ENCODE results near the gene RCAN2.
"Not testable (repeated sequence)": the region's sequence is repeated elsewhere in the genome, so short reads cannot be mapped to it uniquely, and the experiment has no call there.

RCAN2 gene

DNA sequence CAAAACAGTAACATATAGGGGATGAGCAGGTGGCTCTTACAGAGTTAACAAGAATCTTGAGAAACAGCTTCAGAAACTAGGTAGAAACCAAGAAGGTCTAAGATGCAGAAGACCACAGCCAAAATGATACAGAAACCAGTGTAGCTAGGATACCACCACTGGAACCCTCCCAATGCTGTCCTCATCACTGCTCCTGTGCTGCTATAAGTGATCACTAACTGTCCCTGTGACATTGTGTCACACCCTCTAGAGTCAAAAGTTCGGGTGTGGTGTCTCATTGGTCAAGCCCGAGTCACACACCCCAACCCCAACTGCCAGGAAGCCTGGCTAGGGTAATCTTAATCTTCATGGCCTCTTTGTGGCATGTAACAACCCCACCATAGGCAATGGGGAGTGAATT lies 153.1 kb downstream of the RCAN2 start:
- DNase-seq (ENCODE audit: low read depth, low spot score) = no peak

DNA sequence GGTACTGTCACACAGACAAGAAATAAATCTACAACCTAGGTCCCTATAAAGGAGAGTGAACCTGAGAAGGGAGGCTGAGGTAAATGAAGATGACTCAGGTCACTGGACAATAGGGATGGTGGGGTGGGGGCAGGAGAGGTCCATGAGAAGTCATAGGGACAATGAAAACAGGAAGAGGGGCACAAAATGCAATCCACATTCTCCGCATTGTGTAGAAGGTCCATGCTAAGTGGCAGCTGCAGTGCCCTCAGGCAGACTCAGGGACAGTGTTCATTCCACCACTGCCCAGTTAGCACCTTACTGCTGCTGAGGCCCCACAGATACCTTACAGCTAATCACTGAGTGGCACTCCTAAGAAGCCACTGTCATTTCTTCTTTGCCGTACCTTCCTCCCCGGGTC lies 156.8 kb downstream of the RCAN2 start:
- no peak for DNase-seq (ENCODE audit: low read depth, low spot score)

DNA sequence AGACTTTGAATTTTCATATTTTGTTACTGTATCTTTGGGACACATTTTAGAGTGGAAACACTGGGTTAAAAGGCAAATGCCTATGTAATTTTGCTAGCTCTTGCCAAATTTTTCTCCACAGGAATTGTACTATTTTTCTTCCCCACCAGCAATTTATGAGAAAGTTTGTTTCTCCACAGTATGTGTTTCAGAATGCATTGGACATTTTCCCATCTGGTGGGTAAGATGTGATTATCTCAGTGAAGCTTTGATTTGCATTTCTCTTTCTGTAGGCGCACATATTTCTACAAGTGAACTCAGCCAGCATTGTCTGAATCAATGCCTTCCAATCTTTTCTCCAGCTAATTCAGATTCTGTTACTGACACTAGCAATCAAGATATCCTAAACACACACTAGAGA lies 157.8 kb downstream of the RCAN2 start:
- DNase-seq (ENCODE audit: low read depth, low spot score) = no peak

DNA sequence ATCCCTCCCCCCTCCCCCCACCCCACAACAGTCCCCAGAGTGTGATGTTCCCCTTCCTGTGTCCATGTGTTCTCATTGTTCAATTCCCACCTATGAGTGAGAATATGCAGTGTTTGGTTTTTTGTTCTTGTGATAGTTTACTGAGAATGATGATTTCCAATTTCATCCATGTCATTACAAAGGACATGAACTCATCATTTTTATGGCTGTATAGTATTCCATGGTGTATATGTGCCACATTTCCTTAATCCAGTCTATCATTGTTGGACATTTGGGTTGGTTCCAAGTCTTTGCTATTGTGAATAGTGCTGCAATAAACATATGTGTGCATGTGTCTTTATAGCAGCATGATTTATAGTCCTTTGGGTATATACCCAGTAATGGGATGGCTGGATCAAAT lies 158.8 kb downstream of the RCAN2 start:
- not testable (repeated sequence) for DNase-seq (ENCODE audit: low read depth, low spot score)

DNA sequence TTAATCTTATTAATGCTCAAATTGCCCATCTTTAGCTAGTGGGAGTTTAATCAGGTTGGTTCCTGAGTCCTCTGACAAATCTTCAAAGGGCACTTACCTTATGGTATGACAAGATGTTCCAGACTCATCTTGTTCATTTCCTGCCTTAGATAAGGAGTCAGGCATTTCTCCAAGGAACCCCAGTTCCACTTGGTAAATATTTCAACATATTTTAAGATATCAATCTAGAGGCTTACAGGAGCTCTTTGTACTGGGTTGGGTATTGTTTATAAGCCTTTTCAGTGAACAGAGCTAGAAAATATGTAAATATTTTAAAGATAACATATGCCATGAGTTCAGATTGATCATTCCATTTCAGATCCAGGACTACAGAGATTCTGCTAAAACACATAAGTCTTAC lies 159.8 kb downstream of the RCAN2 start:
- DNase-seq (ENCODE audit: low read depth, low spot score) = no peak

DNA sequence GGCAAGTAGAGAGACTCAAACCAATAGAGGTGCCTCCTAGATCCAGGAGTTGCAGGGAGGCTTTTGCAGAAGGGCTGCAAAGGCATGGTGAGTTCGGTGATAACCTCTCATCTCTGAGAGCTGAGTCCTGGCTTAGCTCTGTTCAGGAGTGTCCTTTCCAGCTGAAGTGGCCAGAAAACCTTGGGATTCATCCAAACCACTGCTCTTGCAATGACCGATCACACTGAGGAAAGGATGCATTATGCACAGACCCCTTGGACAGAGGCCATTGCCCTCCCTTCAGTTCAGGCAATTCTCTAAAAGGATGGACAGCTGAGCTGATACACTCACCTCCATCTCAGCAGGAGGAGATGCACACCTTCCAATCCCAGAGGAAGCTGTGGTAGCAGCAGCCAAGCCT lies 161.7 kb downstream of the RCAN2 start:
- no peak for DNase-seq (ENCODE audit: low read depth, low spot score)

DNA sequence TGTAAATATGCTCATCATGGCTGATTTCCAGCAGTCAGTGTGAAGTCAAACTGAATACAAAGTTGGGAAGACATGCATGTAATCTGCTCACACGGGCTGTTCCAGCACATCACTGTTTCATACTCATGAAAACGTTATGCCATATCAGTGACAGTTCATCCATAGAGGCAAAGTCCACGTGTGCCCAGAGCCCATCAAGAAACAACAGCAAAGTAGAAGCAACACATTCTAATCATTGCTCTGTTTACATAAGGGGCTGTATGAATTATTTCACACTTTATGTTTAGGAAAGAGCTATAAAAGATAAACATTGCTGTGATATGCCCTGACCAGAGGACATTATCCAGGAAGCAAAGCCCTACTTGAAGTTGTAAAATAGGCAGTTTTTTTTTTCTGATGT lies 163.5 kb downstream of the RCAN2 start:
- no peak for DNase-seq (ENCODE audit: low read depth, low spot score)

DNA sequence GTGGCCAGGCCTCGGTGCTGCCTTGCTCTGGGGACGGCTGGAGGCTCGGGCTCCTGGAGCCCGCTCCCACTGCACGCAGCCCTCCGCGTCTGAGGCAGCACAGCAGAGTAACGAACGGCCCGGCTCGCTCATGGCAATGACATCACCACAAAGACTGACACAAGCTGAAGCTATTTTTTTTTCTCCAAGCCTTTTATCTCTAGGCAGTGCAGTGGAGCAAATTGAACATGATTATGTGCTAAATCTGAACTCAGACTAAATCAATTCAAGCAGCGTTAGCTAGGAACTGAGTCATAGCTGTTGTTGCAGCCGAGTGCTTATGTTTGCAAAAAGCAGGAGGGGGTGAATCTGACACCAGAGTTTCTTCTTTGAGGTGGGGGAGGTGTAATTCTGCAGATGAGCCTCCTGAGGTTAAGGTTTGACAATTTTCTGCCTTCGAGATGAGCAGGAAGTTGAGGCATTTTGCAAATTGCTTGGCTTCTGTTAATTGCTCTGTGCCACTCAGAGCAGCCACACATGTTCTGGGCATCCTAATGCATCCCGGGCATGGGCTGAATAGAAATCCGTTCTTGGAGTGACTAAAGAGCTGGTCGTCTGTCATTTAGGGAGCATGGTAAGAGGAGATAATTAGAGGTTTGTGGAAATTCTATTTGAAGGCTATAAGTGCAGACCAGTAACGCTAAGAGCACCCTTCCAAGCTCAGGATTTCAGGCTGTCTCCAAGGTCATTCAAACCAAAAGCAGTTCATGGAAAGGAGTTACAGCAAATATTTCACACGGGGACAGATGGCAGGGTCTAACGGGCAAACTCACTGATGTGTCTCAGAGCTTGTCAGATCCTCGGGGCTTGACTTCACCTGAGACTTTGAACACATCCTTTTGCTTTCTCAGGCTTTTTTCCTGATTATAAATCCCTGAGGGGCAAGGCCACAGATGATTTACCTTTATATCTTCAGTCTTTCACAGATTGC lies 165.4 kb downstream of the RCAN2 start:
- DNase-seq (ENCODE audit: low read depth, low spot score) = no peak

DNA sequence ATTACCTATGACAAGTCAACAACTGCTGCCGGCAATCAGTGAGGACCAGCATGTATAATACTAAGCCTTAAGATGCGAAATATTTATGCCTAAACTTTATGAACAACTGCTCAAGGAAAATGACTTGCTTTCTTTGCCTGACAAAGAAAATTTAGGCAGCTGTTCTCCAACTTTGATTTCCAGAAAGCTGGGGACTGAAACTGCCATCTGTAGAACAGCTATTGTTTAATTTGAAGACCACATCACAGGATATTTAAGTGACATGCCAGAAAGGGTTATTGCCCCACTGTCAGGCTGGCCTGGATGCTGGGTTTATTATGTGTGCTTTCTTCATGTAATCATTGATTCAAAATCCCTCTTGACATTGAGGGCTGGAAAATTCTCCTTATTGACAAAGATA lies 166.5 kb downstream of the RCAN2 start:
- no peak for DNase-seq (ENCODE audit: low read depth, low spot score)

DNA sequence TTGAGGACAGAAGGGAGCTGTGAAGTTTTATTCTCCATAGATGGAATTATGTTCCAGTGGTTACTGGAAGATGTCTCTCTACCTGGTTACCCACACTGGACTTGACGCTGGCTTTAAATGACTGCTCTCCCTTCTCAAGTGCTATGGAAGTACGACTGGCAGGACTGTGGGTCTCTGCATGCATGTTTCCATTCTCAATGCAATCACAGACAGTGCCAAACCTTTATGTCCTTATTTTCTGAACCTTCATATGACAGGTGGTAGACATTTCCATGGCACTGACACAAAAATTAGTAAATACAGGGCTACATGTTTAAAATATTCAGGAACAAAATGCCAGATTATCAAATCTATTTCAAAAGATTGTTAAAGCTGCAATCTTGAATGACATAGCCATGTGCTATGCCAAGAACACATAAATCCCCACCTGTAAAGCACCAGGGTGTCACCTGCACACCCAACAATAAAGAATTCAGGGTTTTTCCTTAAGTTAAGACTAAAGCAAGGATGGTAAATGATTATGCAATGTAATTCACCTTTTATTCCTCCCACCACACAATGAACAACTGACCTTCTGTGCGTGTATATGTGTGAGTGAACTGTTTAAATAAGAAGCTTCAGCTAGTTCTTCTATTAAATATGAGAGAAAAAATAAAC lies 167.2 kb downstream of the RCAN2 start:
- no peak for DNase-seq (ENCODE audit: low read depth, low spot score)

DNA sequence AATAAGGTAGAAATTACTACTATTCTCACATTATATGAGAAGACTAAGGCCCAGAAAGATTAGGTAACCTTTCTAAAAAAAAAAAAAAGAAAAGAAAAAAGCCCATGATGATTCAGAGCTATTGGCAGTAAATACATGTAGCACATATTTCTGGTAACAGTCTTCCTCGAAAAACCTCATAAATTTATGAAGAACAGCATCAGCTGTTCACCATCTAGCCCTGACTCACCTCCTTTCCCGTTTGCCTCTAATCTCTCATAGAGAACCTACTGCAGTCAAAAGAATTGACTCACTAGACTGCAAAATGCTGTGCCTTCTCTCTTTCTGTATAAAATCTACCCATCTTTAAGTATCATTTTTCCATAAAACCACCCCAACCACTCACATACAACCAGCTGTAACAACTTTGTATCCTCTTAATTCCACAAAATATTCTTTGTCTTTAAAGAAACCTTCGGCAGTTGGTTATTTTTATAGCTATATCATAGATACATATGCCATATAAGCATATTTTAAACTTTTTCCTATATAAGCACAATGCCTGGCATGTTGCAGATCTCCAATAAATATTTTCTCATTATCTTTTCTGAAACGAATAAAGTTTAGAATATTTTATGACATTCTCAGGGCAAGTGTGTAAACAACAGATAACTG lies 167.8 kb downstream of the RCAN2 start:
- no peak for DNase-seq (ENCODE audit: low read depth, low spot score)

DNA sequence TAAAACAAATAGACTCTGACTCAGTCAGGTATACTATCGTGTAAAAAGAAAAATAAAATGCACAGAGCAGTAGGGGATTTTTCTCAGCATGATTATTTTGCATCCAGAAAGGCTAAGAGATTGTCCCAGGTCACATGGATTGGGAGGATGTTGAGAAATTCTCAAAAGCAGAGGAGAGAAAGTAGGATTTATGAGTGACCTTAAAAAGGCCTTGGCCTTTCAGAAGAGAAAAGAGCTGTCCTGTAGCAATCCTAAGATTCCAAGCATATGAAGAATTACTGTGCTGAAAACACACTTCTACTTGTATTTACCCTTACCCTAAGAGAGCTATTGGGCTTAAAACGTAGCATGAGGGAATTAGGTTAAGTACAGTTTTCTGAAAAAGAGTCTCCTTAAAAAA lies 170.7 kb downstream of the RCAN2 start:
- no peak for DNase-seq (ENCODE audit: low read depth, low spot score)

DNA sequence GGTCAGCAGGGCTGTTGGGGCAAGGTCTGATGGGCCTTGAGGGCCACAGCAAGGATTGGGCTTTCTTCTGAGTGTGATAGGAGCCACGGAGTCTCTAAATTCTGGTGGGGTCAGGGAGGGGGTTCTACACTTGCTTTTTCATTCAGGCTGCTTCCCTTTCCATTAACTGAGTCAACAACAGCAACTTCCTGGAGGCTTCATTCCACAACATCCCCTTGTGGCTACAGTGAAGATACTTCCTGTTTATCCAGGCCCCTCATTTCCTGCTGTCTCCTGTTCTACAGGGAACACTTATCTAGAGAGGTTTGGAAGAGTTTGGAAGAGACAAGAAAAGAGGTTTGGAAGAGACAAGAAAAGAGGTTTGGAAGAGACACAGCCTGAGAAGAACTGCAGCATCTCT lies 175.7 kb downstream of the RCAN2 start:
- no peak for DNase-seq (ENCODE audit: low read depth, low spot score)

DNA sequence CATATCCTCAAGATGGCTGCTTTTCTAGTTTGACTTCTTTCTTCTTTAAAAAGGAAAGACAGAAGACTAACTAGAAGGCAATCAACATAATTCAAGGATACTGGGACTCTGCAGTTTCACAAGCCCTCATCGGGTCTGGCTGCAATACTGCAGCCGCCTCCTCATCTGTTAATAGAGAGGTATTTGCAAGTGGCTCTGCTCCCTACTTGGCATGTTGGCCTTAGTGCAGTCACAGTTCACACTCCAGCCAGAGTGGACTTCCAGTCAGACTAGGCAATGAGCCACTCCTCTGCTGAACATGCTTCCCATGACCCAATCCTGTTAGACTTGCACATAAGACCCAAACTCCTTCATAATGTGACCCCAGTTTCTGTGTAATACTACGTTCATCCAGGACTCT lies 178.6 kb downstream of the RCAN2 start:
- DNase-seq (ENCODE audit: low read depth, low spot score) = no peak

DNA sequence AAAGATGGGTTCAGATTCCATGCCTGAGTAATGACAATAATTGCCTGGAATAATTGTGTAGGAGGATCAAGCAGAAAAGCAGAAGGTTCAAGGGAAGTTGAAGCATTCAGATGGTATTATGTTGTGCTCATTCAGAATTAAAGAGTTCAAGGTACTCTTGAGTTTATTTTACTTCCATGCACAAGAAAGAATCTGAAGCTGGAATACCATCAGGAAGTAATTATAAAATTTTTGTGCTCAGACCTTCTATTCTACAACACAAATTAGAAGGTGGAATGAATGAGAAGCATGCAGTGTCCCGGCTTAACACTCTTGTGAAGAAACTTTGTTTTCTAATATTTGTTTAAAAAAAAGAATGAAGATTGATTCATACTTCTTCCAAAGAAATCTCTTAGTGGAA lies 181.1 kb downstream of the RCAN2 start:
- DNase-seq (ENCODE audit: low read depth, low spot score) = no peak

DNA sequence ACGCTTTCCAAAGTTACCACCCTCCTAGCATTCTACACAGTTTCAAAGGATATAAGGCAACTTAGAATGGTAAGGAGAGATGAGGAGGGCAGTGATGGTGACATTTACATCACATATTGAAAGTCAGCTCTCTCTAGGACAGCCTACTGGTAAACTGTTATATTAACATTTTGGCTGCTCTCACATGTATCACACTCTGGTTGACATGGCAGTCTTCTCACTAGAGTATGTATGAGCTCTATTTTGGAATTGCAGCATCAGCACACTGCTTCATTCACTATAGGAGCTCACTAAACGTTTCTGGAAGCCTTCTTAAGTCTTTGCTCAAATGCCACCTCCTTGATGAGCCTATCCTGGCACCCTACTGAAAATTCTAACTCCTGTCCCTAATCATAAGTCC lies 184.8 kb downstream of the RCAN2 start:
- DNase-seq (ENCODE audit: low read depth, low spot score) = no peak

DNA sequence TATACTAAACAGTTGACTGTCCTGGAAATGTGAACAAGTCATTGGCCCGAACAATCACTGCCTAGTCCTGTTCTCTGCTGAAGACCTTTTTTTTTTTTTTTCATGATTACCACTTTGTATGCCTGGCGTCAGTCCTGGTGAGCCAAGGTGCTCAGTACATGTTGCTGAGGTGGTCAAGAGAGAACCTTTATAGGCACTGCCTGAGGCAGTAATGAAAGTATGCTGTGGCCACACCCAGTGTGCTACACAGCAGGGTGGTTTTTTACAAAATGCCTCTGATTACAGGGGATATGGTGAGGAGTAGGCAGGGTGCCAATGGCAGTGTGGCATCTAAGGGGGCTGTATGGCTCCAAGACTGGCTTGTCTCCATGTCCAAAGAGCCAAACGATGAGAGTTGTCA lies 185.4 kb downstream of the RCAN2 start:
- DNase-seq (ENCODE audit: low read depth, low spot score) = no peak

DNA sequence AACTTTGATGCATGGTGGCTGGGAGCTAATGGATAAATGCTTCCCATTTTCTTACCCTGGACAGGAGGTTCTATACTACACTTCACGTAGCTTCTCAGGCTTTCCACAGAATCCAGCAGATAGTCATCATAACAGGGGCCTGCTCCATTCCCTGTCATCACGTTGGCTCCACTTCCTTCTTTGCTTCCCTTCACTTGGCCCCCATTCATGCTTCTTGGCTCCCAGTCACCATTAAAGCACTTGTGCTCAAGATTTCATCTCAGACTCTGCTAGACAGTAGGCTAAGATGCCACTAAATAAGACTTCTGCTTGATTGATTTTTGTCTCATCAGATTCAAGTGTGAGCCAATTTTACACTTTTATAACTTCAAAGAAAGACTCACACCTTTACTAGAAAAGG lies 186.0 kb downstream of the RCAN2 start:
- DNase-seq (ENCODE audit: low read depth, low spot score) = no peak

DNA sequence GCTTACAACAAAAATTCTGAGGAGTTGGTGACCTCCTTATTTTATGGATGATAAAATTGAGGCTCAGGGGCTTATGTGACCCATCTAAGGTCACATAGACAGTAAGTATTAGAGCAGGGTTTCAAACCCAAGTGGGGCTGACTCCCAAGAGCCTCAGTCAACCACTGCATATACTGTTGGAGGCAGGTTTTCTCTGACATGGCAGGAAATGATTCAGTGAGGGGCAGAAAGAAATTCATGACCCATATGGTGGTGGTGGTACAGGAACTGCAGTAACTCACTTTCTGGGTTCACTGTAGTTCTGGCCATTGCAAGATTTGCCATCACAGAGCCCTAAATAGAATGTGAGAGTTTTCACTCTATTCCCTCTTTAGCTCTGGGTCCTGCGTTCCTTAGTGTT lies 188.4 kb downstream of the RCAN2 start:
- DNase-seq (ENCODE audit: low read depth, low spot score) = no peak

DNA sequence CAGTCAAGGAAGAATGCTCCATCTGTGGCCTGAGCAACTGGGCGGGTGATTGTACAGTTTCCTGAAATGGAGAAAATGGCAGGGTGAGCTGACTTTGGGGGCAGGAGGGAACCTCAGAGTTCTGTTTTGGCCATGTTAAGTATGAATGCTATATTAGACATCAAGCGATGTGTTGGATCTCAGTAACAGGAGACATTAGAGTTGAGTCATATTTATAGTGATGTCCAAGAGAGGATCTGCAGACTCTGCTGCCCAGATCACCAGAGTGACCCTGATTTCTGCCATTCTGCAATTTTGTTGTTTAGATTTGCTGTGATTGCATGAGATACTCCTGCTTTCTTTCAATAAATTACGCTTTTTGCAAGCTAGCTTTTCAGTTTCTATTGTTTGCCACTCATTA lies 189.1 kb downstream of the RCAN2 start:
- DNase-seq (ENCODE audit: low read depth, low spot score) = no peak

DNA sequence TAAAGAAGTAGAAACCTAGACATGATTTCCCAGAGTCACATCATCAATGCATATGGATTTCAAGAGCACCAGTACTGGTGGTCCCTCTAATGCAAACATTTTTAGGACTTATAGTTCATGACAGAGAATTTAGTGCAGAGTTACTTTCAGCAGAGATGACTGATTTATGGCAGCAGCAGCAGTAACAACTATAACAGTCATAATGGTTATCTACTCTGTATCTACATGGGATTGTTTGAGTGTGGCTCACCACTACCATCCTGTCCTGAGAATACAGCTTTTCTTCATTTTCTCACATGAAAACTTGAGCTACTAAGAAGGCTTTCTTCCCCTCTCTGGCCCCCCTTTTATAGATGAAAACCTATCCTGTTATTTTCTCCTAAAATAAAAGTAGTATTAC lies 192.0 kb downstream of the RCAN2 start:
- no peak for DNase-seq (ENCODE audit: low read depth, low spot score)

DNA sequence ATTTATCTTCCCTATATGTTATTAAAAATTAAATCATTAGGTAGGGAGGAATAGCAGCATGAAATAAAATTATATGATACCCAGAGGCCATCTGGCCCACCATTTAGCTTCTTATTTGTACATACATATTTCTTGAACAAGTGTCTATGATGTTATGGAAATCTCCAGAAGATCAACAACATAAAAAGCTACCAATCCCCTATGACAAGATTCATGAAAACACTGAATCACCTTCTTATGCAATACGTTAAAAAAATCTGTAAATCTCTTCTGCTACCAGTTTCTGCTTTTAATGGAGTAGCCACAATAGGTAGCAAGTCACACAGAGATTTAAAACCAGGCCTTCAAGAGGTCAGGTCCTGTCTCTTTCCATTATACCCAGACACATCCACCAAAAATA lies 194.7 kb downstream of the RCAN2 start:
- no peak for DNase-seq (ENCODE audit: low read depth, low spot score)
